ENCODE results near the gene PPAN. TPM values are rescaled to one million over a fixed set of nuclear protein-coding genes. Genes with fewer than 3 reads are reported as not detected.
A peak's percentile ranks its signal among the peaks of the same experiment; 100 is the strongest.

PPAN gene
- total and polyA plus RNA-seq, 2 experiments from 2014 or later: 15.0 to 26.0 TPM

GRCh38 chr19:10069046-10069445 is 37.1 kb upstream of the PPAN start:
- Histone ChIP-seq H3K27me3 (no peaks in the 10 kb centered on the region), H3K9me2 (replicated peaks; ENCODE audit: insufficient read depth) (no peaks in the 10 kb centered on the region), H4K20me1 (ENCODE audit: insufficient read depth, poor library complexity, severe bottlenecking) (no peaks in the 10 kb centered on the region), H3K79me2 (no peaks in the 10 kb centered on the region), H3K27ac (no peak overlapping the region), H3K9me3 (ENCODE audit: low read depth) (no peaks in the 10 kb centered on the region), H3K36me3 (replicated peaks; ENCODE audit: insufficient read depth, low read depth) (no peaks in the 10 kb centered on the region), H3K4me1 (ENCODE audit: insufficient read depth) (no peaks in the 10 kb centered on the region), H3K4me2 (no peak overlapping the region), H2AFZ (no peak overlapping the region), H3K4me3 (no peak overlapping the region)
- no peak for DNase-seq (ENCODE audit: low spot score)
- WGBS (ENCODE audit: low lambda C conversion rate, missing lambda C conversion rate): 73% methylated on average over 6 of the region's 6 CpGs
- TF ChIP-seq CTCF (IDR thresholded peaks at IDR 0.05; ENCODE audit: poor library complexity) (no peak), EZH2 (IDR thresholded peaks at IDR 0.05; ENCODE audit: borderline replicate concordance) (no peak), EZH2phosphoT487 (IDR thresholded peaks at IDR 0.05; ENCODE audit: low read depth, severe bottlenecking, unreplicated experiment) (no peak)

GRCh38 chr19:10070730-10071446 is 35.3 kb upstream of the PPAN start:
- no peaks in the 10 kb centered on the region for H3K4me1 ChIP-seq (ENCODE audit: insufficient read depth)
- H3K79me2 ChIP-seq: no peaks in the 10 kb centered on the region
- TF ChIP-seq CTCF (IDR thresholded peaks at IDR 0.05; ENCODE audit: poor library complexity) (no peak), EZH2phosphoT487 (IDR thresholded peaks at IDR 0.05; ENCODE audit: low read depth, severe bottlenecking, unreplicated experiment) (no peak)
- DNase-seq (ENCODE audit: low spot score): no peak
- H3K4me2 ChIP-seq: no peak overlapping the region
- H3K9me3 ChIP-seq (ENCODE audit: low read depth): no peaks in the 10 kb centered on the region
- H3K4me3 ChIP-seq: no peak overlapping the region
- 90% methylated on average over 22 of the region's 22 CpGs for WGBS (ENCODE audit: low lambda C conversion rate, missing lambda C conversion rate)
- no peaks in the 10 kb centered on the region for H3K36me3 ChIP-seq (replicated peaks; ENCODE audit: insufficient read depth, low read depth)
- no peaks in the 10 kb centered on the region for H3K27me3 ChIP-seq
- no peak overlapping the region for H2AFZ ChIP-seq
- H3K27ac ChIP-seq: no peak overlapping the region
- no peaks in the 10 kb centered on the region for H4K20me1 ChIP-seq (ENCODE audit: insufficient read depth, poor library complexity, severe bottlenecking)
- H3K9me2 ChIP-seq (replicated peaks; ENCODE audit: insufficient read depth): no peaks in the 10 kb centered on the region

- no peak overlapping the region for H2AFZ ChIP-seq
- no peaks in the 10 kb centered on the region for H3K27me3 ChIP-seq
- H3K4me1 ChIP-seq (ENCODE audit: insufficient read depth): no peaks in the 10 kb centered on the region
- peak; percentile 59 for DNase-seq (ENCODE audit: low spot score)
- TF ChIP-seq CTCF (IDR thresholded peaks at IDR 0.05; ENCODE audit: poor library complexity) (peak; percentile 44), EZH2 (IDR thresholded peaks at IDR 0.05; ENCODE audit: borderline replicate concordance) (no peak), EZH2phosphoT487 (IDR thresholded peaks at IDR 0.05; ENCODE audit: low read depth, severe bottlenecking, unreplicated experiment) (no peak)
- 58% methylated on average over 2 of the region's 2 CpGs for WGBS (ENCODE audit: low lambda C conversion rate, missing lambda C conversion rate)
- H3K4me3 ChIP-seq: no peak overlapping the region
- no peak overlapping the region for H3K4me2 ChIP-seq
- H4K20me1 ChIP-seq (ENCODE audit: insufficient read depth, poor library complexity, severe bottlenecking): no peaks in the 10 kb centered on the region
- no peaks in the 10 kb centered on the region for H3K9me3 ChIP-seq (ENCODE audit: low read depth)
- no peaks in the 10 kb centered on the region for H3K36me3 ChIP-seq (replicated peaks; ENCODE audit: insufficient read depth, low read depth)
- H3K27ac ChIP-seq: no peak overlapping the region
- no peaks in the 10 kb centered on the region for H3K79me2 ChIP-seq
- H3K9me2 ChIP-seq (replicated peaks; ENCODE audit: insufficient read depth): no peaks in the 10 kb centered on the region
Measured at GRCh38 chr19:10074153-10074552, 32.0 kb upstream of the PPAN start.
